ENCODE data around the gene NCOA6. TPM values are rescaled to one million over a fixed set of nuclear protein-coding genes. Genes with fewer than 3 reads are reported as not detected.

NCOA6 gene
- total RNA-seq, 2 experiments from 2014 or later, result 8.8 to 24.4 TPM

GRCh38 chr20:34703424-34704176 lies 121.9 kb downstream of the NCOA6 start:
- Histone ChIP-seq H3K79me2 (ENCODE audit: insufficient read depth, low read depth, low read length) (no peaks in the 10 kb centered on the region), H3K4me1 (ENCODE audit: insufficient read depth, low read length, poor library complexity, severe bottlenecking) (peaks cover 17% of the 10 kb centered on the region), H3K9me2 (ENCODE audit: insufficient read depth, low read length) (no peaks in the 10 kb centered on the region), H3K27ac (ENCODE audit: low read depth, low read length, poor library complexity, severe bottlenecking) (no peak overlapping the region), H3K36me3 (ENCODE audit: insufficient read depth, low read length) (no peaks in the 10 kb centered on the region), H3K9me3 (ENCODE audit: low read length) (no peaks in the 10 kb centered on the region), H3K4me3 (ENCODE audit: low read depth, low read length, poor library complexity, severe bottlenecking) (peak overlapping the region; percentile 93), H4K20me1 (ENCODE audit: insufficient read depth, low read length) (no peaks in the 10 kb centered on the region), H2AFZ (ENCODE audit: low read length) (peak overlapping the region; percentile 86), H3K4me2 (ENCODE audit: low read length) (peak overlapping the region; percentile 94)
- TF ChIP-seq EZH2phosphoT487 (IDR thresholded peaks at IDR 0.05; ENCODE audit: borderline replicate concordance, low read depth, low read length) (no peak), CTCF (conservative IDR thresholded peaks at IDR 0.05; ENCODE audit: low read length) (no peak)
- ChIA-PET CTCF (ENCODE audit: unreplicated experiment) (interaction anchor here (0.6 to 1.0 kb wide), 3 partner anchors 56 to 166 kb away, joined by 5 to 8 read pairs (median 5); no protein-coding TSS in a partner anchor), POLR2A (interaction anchor here (0.9 to 1.4 kb wide), 2 partner anchors 26 to 27 kb away, joined by 3 to 4 read pairs; no protein-coding TSS in a partner anchor)
- intact Hi-C loops (cut with micrococcal nuclease; ENCODE audit: unreplicated experiment), result loop anchor here (2.0 kb wide), 1 partner anchor 401 kb away; the partner anchor contains the start of gene AHCY
- DNase-seq (ENCODE audit: low spot score), result peak; percentile 38
- BruUV-seq (replicated peaks), result no TSS peak

GRCh38 chr20:34703061-34703423 lies 122.4 kb downstream of the NCOA6 start:
- TF ChIP-seq EZH2phosphoT487 (IDR thresholded peaks at IDR 0.05; ENCODE audit: borderline replicate concordance, low read depth, low read length), result no peak
- no peak for TF ChIP-seq CTCF (conservative IDR thresholded peaks at IDR 0.05; ENCODE audit: low read length)
- no peaks in the 10 kb centered on the region for H3K36me3 ChIP-seq (ENCODE audit: insufficient read depth, low read length)
- no peaks in the 10 kb centered on the region for H3K9me3 ChIP-seq (ENCODE audit: low read length)
- POLR2A ChIA-PET, result interaction anchor here (0.9 to 1.4 kb wide), 2 partner anchors 25 to 27 kb away, joined by 3 to 4 read pairs; no protein-coding TSS in a partner anchor
- no peaks in the 10 kb centered on the region for H4K20me1 ChIP-seq (ENCODE audit: insufficient read depth, low read length)
- no peak overlapping the region for H3K27ac ChIP-seq (ENCODE audit: low read depth, low read length, poor library complexity, severe bottlenecking)
- peak overlapping the region; percentile 94 for H3K4me2 ChIP-seq (ENCODE audit: low read length)
- CTCF ChIA-PET (ENCODE audit: unreplicated experiment), result interaction anchor here (0.6 to 1.0 kb wide), 2 partner anchors 56 to 166 kb away, joined by 5 to 8 read pairs; no protein-coding TSS in a partner anchor
- BruUV-seq (replicated peaks), result no TSS peak
- no peak for DNase-seq (ENCODE audit: low spot score)
- intact Hi-C loops (cut with micrococcal nuclease; ENCODE audit: unreplicated experiment), result no loop called here
- peak overlapping the region; percentile 93 for H3K4me3 ChIP-seq (ENCODE audit: low read depth, low read length, poor library complexity, severe bottlenecking)
- no peaks in the 10 kb centered on the region for H3K79me2 ChIP-seq (ENCODE audit: insufficient read depth, low read depth, low read length)
- no peaks in the 10 kb centered on the region for H3K9me2 ChIP-seq (ENCODE audit: insufficient read depth, low read length)
- peak overlapping the region; percentile 86; the same call in 1 of the 2 replicates for H2AFZ ChIP-seq (ENCODE audit: low read length)
- peaks cover 16% of the 10 kb centered on the region for H3K4me1 ChIP-seq (ENCODE audit: insufficient read depth, low read length, poor library complexity, severe bottlenecking)

Data from OCI-LY7 (cell line).